Glutamatergic neuron (in vitro differentiated cells): Measurements from ENCODE around the gene ZNF12. TPM values are rescaled to one million over a fixed set of nuclear protein-coding genes. Genes with fewer than 3 reads are reported as not detected.

ENCODE experiments used
- DNase-seq: peaks from one replicate; pipeline ENCODE4 v3.0.0; 2022
- H3K27ac Mint-ChIP-seq: one replicate; pipeline ENCODE4 v1.8.0; 2020; ENCODE audit warnings: mild to moderate bottlenecking, mixed read lengths, inconsistent platforms; ENCODE audit not compliant: unreplicated experiment
- H3K27me3 Mint-ChIP-seq: one replicate; pipeline ENCODE4 v1.8.0; 2020; ENCODE audit warnings: mild to moderate bottlenecking, moderate library complexity, mixed read lengths, inconsistent platforms; ENCODE audit not compliant: unreplicated experiment
- H3K36me3 Mint-ChIP-seq: one replicate; pipeline ENCODE4 v1.8.0; 2020; ENCODE audit warnings: mild to moderate bottlenecking, mixed read lengths, inconsistent platforms; ENCODE audit not compliant: unreplicated experiment
- H3K4me1 Mint-ChIP-seq: one replicate; pipeline ENCODE4 v1.8.0; 2020; ENCODE audit warnings: mild to moderate bottlenecking, low read depth, mixed read lengths, inconsistent platforms; ENCODE audit not compliant: unreplicated experiment
- H3K4me3 Mint-ChIP-seq: one replicate; pipeline ENCODE4 v1.8.0; 2020; ENCODE audit warnings: mild to moderate bottlenecking, mixed read lengths, inconsistent platforms; ENCODE audit not compliant: unreplicated experiment
- H3K9me3 Mint-ChIP-seq: one replicate; pipeline ENCODE4 v1.8.0; 2020; ENCODE audit warnings: mild to moderate bottlenecking, moderate library complexity, mixed read lengths, inconsistent platforms; ENCODE audit not compliant: unreplicated experiment
- CTCF ChIP-seq: fragments of 200-600 bp; sonication (generic); IDR thresholded peaks from one replicate; pipeline ENCODE4 v1.5.0; 2021; ENCODE audit not compliant: partially characterized antibody, unreplicated experiment
- total RNA-seq: library from RNA; stranded (reverse); fragmentation: NEBNext Ultra II Directional; extraction: Animal tissue kit (Norgen Biotek cat#: 25700); gene quantifications from one replicate; pipeline ENCODE4 v1.2.1, GENCODE V29; 2021; ENCODE audit not compliant: unreplicated experiment

ZNF12 gene
- total RNA-seq, 1 donor from 2014 or later = 19.6 TPM

DNA sequence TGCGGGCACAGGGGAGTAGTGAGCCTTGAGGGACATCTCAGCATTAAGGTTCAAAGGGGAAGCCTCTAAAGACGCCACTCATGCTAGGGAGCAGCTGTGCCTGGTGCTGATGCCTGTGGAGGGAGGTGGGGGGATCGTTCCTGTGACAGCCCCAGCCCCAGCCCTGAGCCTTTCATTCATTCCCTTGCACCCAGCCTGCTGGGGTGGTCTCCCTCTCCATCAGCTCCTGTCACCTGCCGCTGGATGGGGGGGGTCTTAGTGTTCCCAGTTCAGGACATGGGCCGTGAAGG lies 58.0 kb downstream of the ZNF12 start:
- peaks cover 10% of the 10 kb centered on the region for H3K27me3 Mint-ChIP-seq
- H3K36me3 Mint-ChIP-seq = peaks cover 7% of the 10 kb centered on the region
- peaks cover 13% of the 10 kb centered on the region for H3K9me3 Mint-ChIP-seq
- no peak overlapping the region for H3K27ac Mint-ChIP-seq
- no peak for TF ChIP-seq CTCF
- H3K4me1 Mint-ChIP-seq = no peaks in the 10 kb centered on the region
- no peak overlapping the region for H3K4me3 Mint-ChIP-seq
- DNase-seq = no peak

DNA sequence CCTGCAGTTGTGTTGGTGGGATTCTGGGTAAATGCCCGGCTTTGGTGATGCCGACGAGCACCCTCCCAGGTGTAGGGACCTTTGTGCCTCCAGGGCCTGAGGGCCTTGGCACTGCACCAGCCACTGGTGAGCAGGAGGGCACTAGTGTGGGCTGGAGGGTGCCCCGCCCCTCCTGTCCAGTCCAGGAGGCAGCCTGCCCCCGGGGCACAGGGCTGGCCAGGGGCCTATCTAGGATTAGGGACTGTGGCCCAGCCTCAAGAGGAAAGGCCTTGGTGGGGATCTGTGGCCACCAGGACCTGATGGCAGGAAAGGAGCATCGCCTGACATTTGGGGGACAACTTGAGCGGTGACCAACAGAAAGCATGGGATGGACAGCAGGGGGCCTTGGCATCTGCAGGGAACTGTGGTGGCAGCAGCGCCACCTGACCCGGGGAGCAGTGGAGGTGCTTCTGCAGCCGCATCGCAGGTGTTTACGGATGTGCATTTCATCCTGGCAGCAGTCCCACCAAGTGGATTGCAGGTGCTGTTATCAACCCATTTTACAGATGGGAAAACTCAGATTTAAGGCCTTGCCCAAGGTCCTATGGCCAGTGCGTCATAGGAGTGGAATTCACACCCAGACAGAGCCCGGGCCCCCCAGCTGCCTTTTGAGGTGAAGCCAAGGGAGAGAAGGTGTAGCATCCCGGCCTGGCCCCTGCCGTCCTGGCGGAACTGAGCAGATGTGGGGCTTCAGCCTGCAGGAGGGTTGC lies 58.5 kb downstream of the ZNF12 start:
- Mint-ChIP-seq H3K27ac (no peak overlapping the region), H3K4me1 (no peaks in the 10 kb centered on the region), H3K27me3 (peaks cover 10% of the 10 kb centered on the region), H3K4me3 (no peak overlapping the region), H3K36me3 (peaks cover 7% of the 10 kb centered on the region), H3K9me3 (peaks cover 13% of the 10 kb centered on the region)
- DNase-seq = no peak
- TF ChIP-seq CTCF = no peak

DNA sequence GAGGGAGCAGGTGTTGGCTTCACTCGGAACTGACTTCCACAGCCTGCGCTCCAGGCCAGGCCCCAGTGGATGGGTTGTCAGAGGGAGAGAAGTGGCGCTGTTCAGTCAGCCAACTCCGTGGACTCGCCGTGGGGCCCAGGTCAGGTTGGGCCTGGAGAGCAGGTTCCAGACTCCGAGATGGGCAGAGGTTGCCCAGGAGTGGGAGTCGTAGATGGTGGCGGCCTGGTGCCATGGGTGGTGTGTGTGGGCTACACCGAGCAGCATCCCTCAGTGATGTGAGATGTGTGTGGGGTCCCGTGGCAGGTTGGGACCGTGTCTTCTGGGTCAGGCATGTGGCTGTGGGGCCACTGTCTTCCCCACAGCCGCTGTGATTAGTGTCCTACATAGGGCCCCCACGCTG lies 59.2 kb downstream of the ZNF12 start:
- Mint-ChIP-seq H3K9me3 (peaks cover 13% of the 10 kb centered on the region), H3K27me3 (peaks cover 10% of the 10 kb centered on the region), H3K4me3 (no peak overlapping the region), H3K36me3 (peaks cover 7% of the 10 kb centered on the region), H3K27ac (no peak overlapping the region), H3K4me1 (no peaks in the 10 kb centered on the region)
- DNase-seq = no peak
- no peak for TF ChIP-seq CTCF

DNA sequence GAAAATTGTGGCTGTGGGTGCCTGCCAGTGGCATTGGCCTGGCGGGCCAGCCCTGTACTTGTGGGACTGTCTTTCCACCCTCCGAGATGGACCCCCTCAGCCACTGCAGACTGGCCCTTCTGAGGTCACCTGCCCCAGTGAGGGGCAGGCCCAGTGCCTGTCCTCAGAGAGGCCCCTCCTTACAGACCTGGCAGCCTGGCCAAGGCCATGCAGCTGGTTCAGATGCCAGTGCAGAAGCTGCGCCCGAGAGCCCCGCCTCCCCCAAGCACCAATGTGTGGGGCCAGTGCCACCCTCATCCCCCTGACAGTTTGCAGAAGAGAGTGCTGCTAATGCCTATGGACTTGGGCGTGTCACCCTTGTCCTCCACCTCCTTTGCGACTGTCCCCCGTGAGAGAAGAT lies 59.7 kb downstream of the ZNF12 start:
- DNase-seq = no peak
- TF ChIP-seq CTCF = no peak
- no peak overlapping the region for H3K4me3 Mint-ChIP-seq
- H3K9me3 Mint-ChIP-seq = peaks cover 12% of the 10 kb centered on the region
- H3K27ac Mint-ChIP-seq = no peak overlapping the region
- H3K4me1 Mint-ChIP-seq = no peaks in the 10 kb centered on the region
- H3K36me3 Mint-ChIP-seq = peaks cover 7% of the 10 kb centered on the region
- peaks cover 10% of the 10 kb centered on the region for H3K27me3 Mint-ChIP-seq

- H3K9me3 Mint-ChIP-seq = peaks cover 11% of the 10 kb centered on the region
- H3K36me3 Mint-ChIP-seq = peaks cover 7% of the 10 kb centered on the region
- H3K4me1 Mint-ChIP-seq = no peaks in the 10 kb centered on the region
- no peak overlapping the region for H3K27ac Mint-ChIP-seq
- TF ChIP-seq CTCF = no peak
- peaks cover 13% of the 10 kb centered on the region for H3K27me3 Mint-ChIP-seq
- no peak overlapping the region for H3K4me3 Mint-ChIP-seq
- no peak for DNase-seq
Measured at GRCh38 chr7:6646465-6646864, 60.3 kb downstream of the ZNF12 start.
